GM12891 (cell line): Measurements from ENCODE around the gene FAM118B.
A peak's percentile ranks its signal among the peaks of the same experiment; 100 is the strongest.

Experiments used
- DNase-seq: peaks from one replicate; pipeline ENCODE4 v3.0.0; 2011; ENCODE audit warnings: low spot score; ENCODE audit not compliant: insufficient read length
- FAIRE-seq: peaks from 2 replicates; lab custom pipeline; 2011; peaks lifted over from hg19 to GRCh38; lab: Jason Lieb, UNC
- PAX5 ChIP-seq: IDR thresholded peaks from 2 replicates; pipeline ENCODE4 v1.6.1; 2011; ENCODE audit warnings: low read length, moderate library complexity, mild to moderate bottlenecking; ENCODE audit not compliant: insufficient read depth, severe bottlenecking
- POLR2A ChIP-seq: IDR thresholded peaks from 2 replicates; pipeline ENCODE4 v1.6.1; 2011; ENCODE audit warnings: low read depth, low read length, control low read depth
- POLR2AphosphoS5 ChIP-seq: IDR thresholded peaks from 2 replicates; pipeline ENCODE4 v1.6.1; 2011; ENCODE audit warnings: low read depth, low read length, control low read depth
- POU2F2 ChIP-seq: IDR thresholded peaks from 2 replicates; pipeline ENCODE4 v1.6.1; 2011; ENCODE audit warnings: low read depth, mild to moderate bottlenecking, control low read depth, low read length, moderate library complexity
- SPI1 ChIP-seq: IDR thresholded peaks from 2 replicates; pipeline ENCODE4 v1.6.1; 2011; ENCODE audit warnings: low read depth, low read length, control low read depth
- TAF1 ChIP-seq: IDR thresholded peaks from 2 replicates; pipeline ENCODE4 v1.6.1; 2011; ENCODE audit warnings: low read depth, low read length, control low read depth

The FAM118B gene

GRCh38 chr11:126212089-126212660 is 593 bp downstream of the FAM118B start:
- FAIRE-seq = no peak
- TF ChIP-seq POLR2AphosphoS5 (no peak), POLR2A (no peak), PAX5 (no peak), SPI1 (no peak), TAF1 (no peak), POU2F2 (no peak)
- no peak for DNase-seq

GRCh38 chr11:126214441-126214840 is 2.9 kb downstream of the FAM118B start:
- DNase-seq = no peak
- no peak for FAIRE-seq
- TF ChIP-seq SPI1 (no peak), PAX5 (no peak), POU2F2 (no peak), POLR2AphosphoS5 (no peak), TAF1 (no peak), POLR2A (no peak)

- DNase-seq (no peak), FAIRE-seq (no peak)
- TF ChIP-seq SPI1 (no peak), PAX5 (no peak), POLR2A (no peak), POLR2AphosphoS5 (no peak)
These were observed 3.3 kb downstream of the FAM118B start for GRCh38 chr11:126214841-126215240.

- FAIRE-seq (peak; percentile 52), DNase-seq (no peak)
- TF ChIP-seq PAX5 = no peak
These were observed 5.1 kb downstream of the FAM118B start for GRCh38 chr11:126216526-126217305.

GRCh38 chr11:126217491-126217890 is 5.9 kb downstream of the FAM118B start:
- no peak for FAIRE-seq

GRCh38 chr11:126219547-126219946 is 8.0 kb downstream of the FAM118B start:
- no peak for TF ChIP-seq POLR2A
- TF ChIP-seq POU2F2 = no peak
- FAIRE-seq (no peak), DNase-seq (no peak)

More at GRCh38 chr11:126217491-126217890, 5.9 kb downstream of the FAM118B start:
- TF ChIP-seq PAX5 (no peak), TAF1 (no peak), POLR2A (no peak), POU2F2 (no peak), SPI1 (no peak), POLR2AphosphoS5 (no peak)
- DNase-seq = no peak

- DNase-seq = no peak
- no peak for FAIRE-seq
- TF ChIP-seq SPI1 (no peak), POLR2A (no peak), TAF1 (no peak), POLR2AphosphoS5 (no peak), POU2F2 (no peak), PAX5 (no peak)
These were observed 13.2 kb downstream of the FAM118B start for GRCh38 chr11:126224647-126225294.

- FAIRE-seq (no peak), DNase-seq (no peak)
- TF ChIP-seq POU2F2 (no peak), POLR2A (no peak), POLR2AphosphoS5 (no peak), SPI1 (no peak), PAX5 (no peak), TAF1 (no peak)
These were observed 13.7 kb downstream of the FAM118B start for GRCh38 chr11:126225295-126225665.

- DNase-seq (no peak), FAIRE-seq (no peak)
- TF ChIP-seq PAX5 = no peak
- TF ChIP-seq POLR2A = no peak
- no peak for TF ChIP-seq TAF1
- no peak for TF ChIP-seq POU2F2
These were observed 14.9 kb downstream of the FAM118B start for GRCh38 chr11:126226334-126227084.
